Heart left ventricle (tissue), 16 donors: ENCODE data around the gene MAPK4. TPM values are rescaled to one million over a fixed set of nuclear protein-coding genes. Genes with fewer than 3 reads are reported as not detected.

Source experiments
- ATAC-seq, 4 donors: fragments of 200-7000 bp; cut with Tn5 transposase; one replicate each; pipeline ENCODE4 v1.9.1; 2020 to 2022; ENCODE audit warnings: moderate library complexity in 4 of 4, mild to moderate bottlenecking in 3 of 4, moderate number of reproducible peaks in 1 of 4
- DNase-seq, 5 donors: peaks; one replicate each; pipeline ENCODE4 v3.0.0-alpha.2; 2020
- H3K27ac ChIP-seq, 12 donors: fragments of 200-600 bp; sonication (generic) in 4 of 12; one replicate each; pipeline versions ENCODE4 v1.5.0 to v1.8.0; 2016 to 2022; ENCODE audit warnings: mild to moderate bottlenecking in 2 of 12
- H3K27me3 ChIP-seq, 9 donors: fragments of 200-600 bp; sonication (generic) in 2 of 9; one replicate each; pipeline versions ENCODE4 v1.5.1 to v1.8.0; 2016 to 2022; ENCODE audit warnings: mild to moderate bottlenecking in 3 of 9
- H3K36me3 ChIP-seq, 9 donors: fragments of 200-600 bp; sonication (generic) in 2 of 9; one replicate each; pipeline versions ENCODE4 v1.5.0 to v1.8.0; 2018 to 2022; ENCODE audit warnings: mild to moderate bottlenecking in 2 of 9
- H3K4me1 ChIP-seq, 12 donors: fragments of 200-600 bp; sonication (generic) in 4 of 12; one replicate each; pipeline versions ENCODE4 v1.5.0 to v1.8.0; 2016 to 2022; ENCODE audit warnings: mild to moderate bottlenecking in 3 of 12
- H3K4me3 ChIP-seq, 12 donors: fragments of 200-600 bp; sonication (generic) in 4 of 12; one replicate each; pipeline versions ENCODE4 v1.5.0 to v1.8.0; 2017 to 2022; ENCODE audit warnings: mild to moderate bottlenecking in 9 of 12, moderate library complexity in 4 of 12
- H3K9me3 ChIP-seq, 12 donors: fragments of 200-600 bp; sonication (generic) in 4 of 12; one replicate each; pipeline versions ENCODE4 v1.5.0 to v1.8.0; 2016 to 2022; ENCODE audit warnings: mild to moderate bottlenecking in 1 of 12
- CTCF ChIP-seq, 12 donors: fragments of 200-600 bp; sonication (generic) in 4 of 12; IDR thresholded peaks; one replicate each; pipeline versions ENCODE4 v1.5.0 to v1.8.0; 2018 to 2022; ENCODE audit warnings: antibody characterized with exemption in 12 of 12, mild to moderate bottlenecking in 5 of 12
- POLR2A ChIP-seq, 2 donors: fragments of 450-650 bp; IDR thresholded peaks; one replicate each; pipeline ENCODE4 v1.6.1; 2017; ENCODE audit warnings: antibody characterized with exemption in 2 of 2, mild to moderate bottlenecking in 2 of 2, moderate library complexity in 2 of 2
- WGBS, 4 donors: extraction: QIAGEN DNeasy Blood & Tissue Kit in 2 of 4; methylation state at CpG; one replicate each; pipeline versions ENCODE4 v1.1.5 to v1.1.7; 2013 to 2018; 5-methylcytosine and 5-hydroxymethylcytosine counted together
- intact Hi-C, 10 donors: fragments of 100-400 bp; cut with DNase I; formaldehyde crosslinking; loops; one replicate each; pipeline versions ENCODE4 v1.11.1 to v1.14.2; 2022
- polyA plus RNA-seq, 2 donors: library from polyadenylated mRNA; stranded (reverse); fragments of 200-250 nt; gene quantifications; one replicate each; pipeline ENCODE4 v1.2.3, GENCODE V29; 2013
- total RNA-seq, 9 donors: library from RNA; depleted of rRNA in 2 of 9; stranded (reverse); fragments of >200 nt in 2 of 9; fragmentation: NEBNext Ultra II Directional in 3 of 9; extraction: Animal tissue kit (Norgen Biotek cat#: 25700) in 3 of 9; gene quantifications; one replicate each; pipeline versions ENCODE4 v1.1.0 to v1.2.4, GENCODE V29; 2016 to 2023
- donor health status: ischemic (EF 13 %, LVEDD 7.1; RV severe dilation, severe dysfunction).
- donor health status: healthy with polysubstance abuse.
- donor health status: DM: no; HTN: yes; CAD: no.
- donor health status: DM: no; HTN: no; CAD: no.
- donor health status: ischemic (EF 25% LVEDD 6.9; RV normal size, moderate dysfunction).
- donor health status: ischemic (EF 25% LVEDD 5.7; RV mildly dilated, moderate dysfunction).
- donor health status: healthy.
- donor health status: DM: yes; HTN: yes; CAD: no.
- donor health status: ischemic (EF 35%, LVEDD 5.7; RV mildly dilated, moderate dysfunction).
- donor health status: nonischemic (EF 11% LVEDD 7.7; RV severe dilation, severe dysfunction).
- donor health status: DM: yes; HTN: yes; CAD: no.
- donor health status: PGD.
- donor health status: ischemic (EF 29% LVEDD 5.4; RV normal size, mild dysfunction).
- donor health status: nonischemic (EF 23%, LVEDD 6.1; RV moderate dilation, normal function).

MAPK4 gene
- total and polyA plus RNA-seq, 11 donors = 8.5 to 169 (median 30.1) TPM

DNA sequence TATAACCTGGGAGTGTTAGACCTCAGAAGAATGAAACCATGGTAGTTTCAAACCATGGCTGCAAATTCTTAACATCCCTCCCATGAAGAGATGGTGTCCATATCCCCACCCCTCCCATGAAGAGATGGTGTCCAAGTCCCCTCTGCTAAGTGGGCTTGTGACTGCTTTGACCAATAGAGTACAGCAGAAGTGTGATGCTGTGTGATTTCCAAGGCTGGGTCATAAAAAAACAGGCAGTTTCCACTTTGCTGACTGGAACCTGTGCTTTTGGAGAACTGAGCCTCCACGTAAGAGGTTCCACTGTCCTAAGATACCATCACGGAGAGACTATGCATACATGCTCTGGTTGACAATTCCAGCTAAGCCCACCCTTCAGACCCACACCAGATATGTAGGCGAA lies 194.4 kb downstream of the MAPK4 start:
- no peaks in the 10 kb centered on the region for H3K9me3 ChIP-seq
- H3K4me3 ChIP-seq = no peak overlapping the region
- no peaks in the 10 kb centered on the region for H3K4me1 ChIP-seq
- H3K27ac ChIP-seq = no peak overlapping the region
- WGBS, 4 donors = 81 to 87% (median 84%) methylated on average over 3 of the region's 3 CpGs
- peaks cover 0 to 8% (median 0%) of the 10 kb centered on the region in 9 donors for H3K27me3 ChIP-seq
- DNase-seq = no peak
- intact Hi-C loops = no loop called here
- no peak for ATAC-seq
- no peaks in the 10 kb centered on the region for H3K36me3 ChIP-seq
- no peak for TF ChIP-seq CTCF (IDR thresholded peaks at IDR 0.05)
- no peak for TF ChIP-seq POLR2A (IDR thresholded peaks at IDR 0.05)

GRCh38 chr18:50757358-50757757 lies 197.5 kb downstream of the MAPK4 start:
- ATAC-seq (no peak), DNase-seq (no peak)
- Histone ChIP-seq H3K4me3 (no peak overlapping the region), H3K4me1 (no peaks in the 10 kb centered on the region), H3K27ac (peak overlapping the region in 1 of 12 donors; percentile 44), H3K9me3 (no peaks in the 10 kb centered on the region), H3K36me3 (no peaks in the 10 kb centered on the region), H3K27me3 (no peaks in the 10 kb centered on the region)
- no peak for TF ChIP-seq CTCF (IDR thresholded peaks at IDR 0.05)
- TF ChIP-seq POLR2A (IDR thresholded peaks at IDR 0.05) = no peak
- intact Hi-C loops = no loop called here
- 80 to 91% (median 84%) methylated on average over 7 of the region's 7 CpGs for WGBS, 4 donors

DNA sequence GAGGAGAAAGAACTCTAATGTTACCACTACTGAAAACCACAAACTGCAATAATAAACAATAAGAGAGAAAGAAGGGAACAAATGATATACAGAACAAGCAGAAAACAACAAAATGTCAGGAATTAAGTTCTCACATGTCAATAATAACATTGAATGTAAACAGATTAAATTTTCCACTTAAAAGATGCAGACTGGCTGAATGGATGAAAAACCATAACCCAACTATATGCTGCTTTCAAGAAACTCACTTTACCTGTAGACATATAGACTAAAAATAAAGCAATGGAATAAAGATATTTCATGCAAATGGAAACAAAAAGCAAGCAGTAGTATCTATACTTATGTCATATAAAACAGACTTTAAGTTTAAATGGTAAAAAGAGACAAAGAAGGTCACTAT lies 209.6 kb downstream of the MAPK4 start:
- Histone ChIP-seq H3K27ac (no peak overlapping the region), H3K9me3 (peaks cover 0 to 43% (median 22%) of the 10 kb centered on the region in 12 donors), H3K27me3 (no peaks in the 10 kb centered on the region), H3K4me3 (no peak overlapping the region), H3K36me3 (no peaks in the 10 kb centered on the region), H3K4me1 (no peaks in the 10 kb centered on the region)
- DNase-seq = no peak
- intact Hi-C loops = no loop called here
- TF ChIP-seq POLR2A (IDR thresholded peaks at IDR 0.05) = no peak
- TF ChIP-seq CTCF (IDR thresholded peaks at IDR 0.05) = no peak
- ATAC-seq = no peak

GRCh38 chr18:50775207-50775606 lies 215.3 kb downstream of the MAPK4 start:
- Histone ChIP-seq H3K36me3 (no peaks in the 10 kb centered on the region), H3K4me1 (no peaks in the 10 kb centered on the region), H3K9me3 (peaks cover 0 to 11% (median 4%) of the 10 kb centered on the region in 12 donors), H3K27ac (no peak overlapping the region), H3K27me3 (no peaks in the 10 kb centered on the region), H3K4me3 (no peak overlapping the region)
- ATAC-seq = no peak
- WGBS, 4 donors = 66 to 78% (median 75%) methylated on average over 9 of the region's 9 CpGs
- no peak for DNase-seq
- no peak for TF ChIP-seq POLR2A (IDR thresholded peaks at IDR 0.05)
- no peak for TF ChIP-seq CTCF (IDR thresholded peaks at IDR 0.05)
- intact Hi-C loops = no loop called here
